ENCODE measurements around the gene FAP. TPM values are rescaled to one million over a fixed set of nuclear protein-coding genes. Genes with fewer than 3 reads are reported as not detected.

The FAP gene
- total RNA-seq, 1 experiment from 2014 or later = 0.23 TPM

- DNase-seq (ENCODE audit: low read depth) = no peak
Measured at GRCh38 chr2:162126527-162126926, 116.7 kb downstream of the FAP start.

- DNase-seq (ENCODE audit: low read depth) = no peak
Measured at GRCh38 chr2:162126111-162126519, 117.1 kb downstream of the FAP start.

GRCh38 chr2:162125138-162125537, 118.1 kb downstream of the FAP start:
- DNase-seq (ENCODE audit: low read depth) = no peak

GRCh38 chr2:162123806-162124758, 119.2 kb downstream of the FAP start:
- peak; percentile 32 for DNase-seq (ENCODE audit: low read depth)

Other genes with a start within 250 kb of the FAP start
- not detected in 2 replicates for gene DPP4, start 169.2 kb downstream of the FAP start, total RNA-seq (2014; rRNA removed; shearing (Covaris generic))
- 0.16 TPM in 1 of 2 replicates, not detected in the other for gene GCG, start 91.2 kb downstream of the FAP start, total RNA-seq (2014; rRNA removed; shearing (Covaris generic))
- gene IFIH1, start 75.2 kb upstream of the FAP start, total RNA-seq (2014; rRNA removed; shearing (Covaris generic)) = 2.4 and 3.3 TPM in 2 replicates
- 3.2 and 3.5 TPM in 2 replicates for gene GCA, start 100.7 kb upstream of the FAP start, total RNA-seq (2014; rRNA removed; shearing (Covaris generic))